ENCODE results near the gene LEKR1.

GRCh38 chr3:157001221-157001957, 175.2 kb downstream of the LEKR1 start:
- TF ChIP-seq ARID4B (CRISPR knock-in tag; IDR thresholded peaks at IDR 0.05) (no peak), MXI1 (IDR thresholded peaks at IDR 0.05; ENCODE audit: low read depth, low read length) (no peak), U2AF1 (optimal IDR thresholded peaks at IDR 0.05; ENCODE audit: low read depth, low read length) (no peak), TGIF2 (CRISPR knock-in tag; IDR thresholded peaks at IDR 0.05) (no peak), EZH2 (IDR thresholded peaks at IDR 0.05; ENCODE audit: borderline replicate concordance, low read depth, low read length) (no peak), CEBPB (tag; IDR thresholded peaks at IDR 0.05) (no peak)
- TF ChIP-seq, protein P1, sequence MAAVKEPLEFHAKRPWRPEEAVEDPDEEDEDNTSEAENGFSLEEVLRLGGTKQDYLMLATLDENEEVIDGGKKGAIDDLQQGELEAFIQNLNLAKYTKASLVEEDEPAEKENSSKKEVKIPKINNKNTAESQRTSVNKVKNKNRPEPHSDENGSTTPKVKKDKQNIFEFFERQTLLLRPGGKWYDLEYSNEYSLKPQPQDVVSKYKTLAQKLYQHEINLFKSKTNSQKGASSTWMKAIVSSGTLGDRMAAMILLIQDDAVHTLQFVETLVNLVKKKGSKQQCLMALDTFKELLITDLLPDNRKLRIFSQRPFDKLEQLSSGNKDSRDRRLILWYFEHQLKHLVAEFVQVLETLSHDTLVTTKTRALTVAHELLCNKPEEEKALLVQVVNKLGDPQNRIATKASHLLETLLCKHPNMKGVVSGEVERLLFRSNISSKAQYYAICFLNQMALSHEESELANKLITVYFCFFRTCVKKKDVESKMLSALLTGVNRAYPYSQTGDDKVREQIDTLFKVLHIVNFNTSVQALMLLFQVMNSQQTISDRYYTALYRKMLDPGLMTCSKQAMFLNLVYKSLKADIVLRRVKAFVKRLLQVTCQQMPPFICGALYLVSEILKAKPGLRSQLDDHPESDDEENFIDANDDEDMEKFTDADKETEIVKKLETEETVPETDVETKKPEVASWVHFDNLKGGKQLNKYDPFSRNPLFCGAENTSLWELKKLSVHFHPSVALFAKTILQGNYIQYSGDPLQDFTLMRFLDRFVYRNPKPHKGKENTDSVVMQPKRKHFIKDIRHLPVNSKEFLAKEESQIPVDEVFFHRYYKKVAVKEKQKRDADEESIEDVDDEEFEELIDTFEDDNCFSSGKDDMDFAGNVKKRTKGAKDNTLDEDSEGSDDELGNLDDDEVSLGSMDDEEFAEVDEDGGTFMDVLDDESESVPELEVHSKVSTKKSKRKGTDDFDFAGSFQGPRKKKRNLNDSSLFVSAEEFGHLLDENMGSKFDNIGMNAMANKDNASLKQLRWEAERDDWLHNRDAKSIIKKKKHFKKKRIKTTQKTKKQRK (IDR thresholded peaks at IDR 0.05; ENCODE audit: borderline replicate concordance, low read depth, low read length): no peak
- TF ChIP-seq, protein P2, sequence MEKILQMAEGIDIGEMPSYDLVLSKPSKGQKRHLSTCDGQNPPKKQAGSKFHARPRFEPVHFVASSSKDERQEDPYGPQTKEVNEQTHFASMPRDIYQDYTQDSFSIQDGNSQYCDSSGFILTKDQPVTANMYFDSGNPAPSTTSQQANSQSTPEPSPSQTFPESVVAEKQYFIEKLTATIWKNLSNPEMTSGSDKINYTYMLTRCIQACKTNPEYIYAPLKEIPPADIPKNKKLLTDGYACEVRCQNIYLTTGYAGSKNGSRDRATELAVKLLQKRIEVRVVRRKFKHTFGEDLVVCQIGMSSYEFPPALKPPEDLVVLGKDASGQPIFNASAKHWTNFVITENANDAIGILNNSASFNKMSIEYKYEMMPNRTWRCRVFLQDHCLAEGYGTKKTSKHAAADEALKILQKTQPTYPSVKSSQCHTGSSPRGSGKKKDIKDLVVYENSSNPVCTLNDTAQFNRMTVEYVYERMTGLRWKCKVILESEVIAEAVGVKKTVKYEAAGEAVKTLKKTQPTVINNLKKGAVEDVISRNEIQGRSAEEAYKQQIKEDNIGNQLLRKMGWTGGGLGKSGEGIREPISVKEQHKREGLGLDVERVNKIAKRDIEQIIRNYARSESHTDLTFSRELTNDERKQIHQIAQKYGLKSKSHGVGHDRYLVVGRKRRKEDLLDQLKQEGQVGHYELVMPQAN (IDR thresholded peaks at IDR 0.05; ENCODE audit: borderline replicate concordance): no peak

Measured in K562 (cell line).